Superior temporal gyrus (tissue), 1 donor: ENCODE measurements around the gene GPA33.
A peak's percentile ranks its signal among the peaks of the same experiment; 100 is the strongest.

Source experiments
- DNase-seq: peaks from one replicate; pipeline ENCODE4 v3.0.0-alpha.2; 2016; ENCODE audit errors: extremely low spot score

The GPA33 gene

GRCh38 chr1:167090314-167090942 lies at the start of gene GPA33:
Gene GPA33, minus strand, starts transcription at chr1:167090377. Its CDS starts 90 bp downstream, at chr1:167090287.
- DNase-seq: no peak

GRCh38 chr1:167138703-167139102 lies 48.5 kb upstream of the GPA33 start:
- no peak for DNase-seq

GRCh38 chr1:167137793-167138510 lies 47.8 kb upstream of the GPA33 start:
- no peak for DNase-seq

DNA sequence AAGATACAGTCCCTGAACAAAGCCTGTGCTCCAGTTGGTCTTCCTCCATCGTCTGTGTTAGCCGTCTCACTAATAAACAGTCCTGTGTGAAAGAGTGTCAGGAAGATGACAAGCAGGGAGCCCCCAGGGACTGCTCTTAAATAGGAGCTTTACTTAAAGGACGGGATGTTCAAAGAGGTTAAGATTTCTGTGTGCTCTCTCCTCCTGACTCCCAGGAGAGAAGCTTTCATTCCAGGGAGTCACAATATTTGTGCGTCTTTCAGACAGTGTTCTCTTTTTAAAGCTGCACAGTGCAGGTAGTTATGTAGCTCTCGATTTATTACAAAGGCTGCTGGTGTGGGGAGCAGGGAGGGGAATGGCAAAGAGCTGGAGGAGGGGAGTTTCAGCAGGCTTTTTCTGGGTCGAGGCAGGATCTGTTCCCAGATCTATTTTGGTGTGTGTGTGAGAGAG lies 47.2 kb upstream of the GPA33 start:
- DNase-seq: no peak

- DNase-seq: no peak
Observed at GRCh38 chr1:167136806-167137205, 46.6 kb upstream of the GPA33 start.

GRCh38 chr1:167136191-167136614 lies 46.0 kb upstream of the GPA33 start:
- no peak for DNase-seq

DNA sequence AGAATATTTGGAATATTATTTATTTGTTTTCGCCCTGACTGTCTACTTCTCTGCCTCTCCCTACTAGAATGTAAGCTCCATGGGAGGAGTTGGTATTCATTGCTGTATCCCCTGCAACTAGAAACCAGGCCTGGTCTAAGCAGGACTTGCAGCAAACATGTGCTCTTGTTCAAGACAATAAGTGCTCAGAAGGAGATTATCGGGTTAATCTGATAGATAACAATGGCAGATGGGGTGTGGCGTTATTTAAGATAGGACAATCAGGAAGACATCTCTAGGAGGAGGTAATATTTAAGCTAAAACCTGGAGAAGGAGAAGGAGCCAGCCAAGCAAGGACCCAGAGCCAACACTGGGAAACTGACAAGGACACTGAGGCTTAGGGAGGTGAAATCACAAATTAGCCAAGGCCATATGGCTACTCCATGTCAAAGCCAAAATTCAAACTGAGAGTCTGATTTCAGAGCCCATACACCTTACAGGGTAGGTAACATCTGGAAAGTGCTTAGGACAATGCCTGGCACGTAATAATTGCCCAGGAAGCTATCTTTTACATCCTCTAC lies 45.2 kb upstream of the GPA33 start:
- DNase-seq: no peak

- no peak for DNase-seq
Observed at GRCh38 chr1:167132301-167133010, 42.3 kb upstream of the GPA33 start.

GRCh38 chr1:167130829-167131510 lies 40.8 kb upstream of the GPA33 start:
- peak; percentile 53 for DNase-seq

DNA sequence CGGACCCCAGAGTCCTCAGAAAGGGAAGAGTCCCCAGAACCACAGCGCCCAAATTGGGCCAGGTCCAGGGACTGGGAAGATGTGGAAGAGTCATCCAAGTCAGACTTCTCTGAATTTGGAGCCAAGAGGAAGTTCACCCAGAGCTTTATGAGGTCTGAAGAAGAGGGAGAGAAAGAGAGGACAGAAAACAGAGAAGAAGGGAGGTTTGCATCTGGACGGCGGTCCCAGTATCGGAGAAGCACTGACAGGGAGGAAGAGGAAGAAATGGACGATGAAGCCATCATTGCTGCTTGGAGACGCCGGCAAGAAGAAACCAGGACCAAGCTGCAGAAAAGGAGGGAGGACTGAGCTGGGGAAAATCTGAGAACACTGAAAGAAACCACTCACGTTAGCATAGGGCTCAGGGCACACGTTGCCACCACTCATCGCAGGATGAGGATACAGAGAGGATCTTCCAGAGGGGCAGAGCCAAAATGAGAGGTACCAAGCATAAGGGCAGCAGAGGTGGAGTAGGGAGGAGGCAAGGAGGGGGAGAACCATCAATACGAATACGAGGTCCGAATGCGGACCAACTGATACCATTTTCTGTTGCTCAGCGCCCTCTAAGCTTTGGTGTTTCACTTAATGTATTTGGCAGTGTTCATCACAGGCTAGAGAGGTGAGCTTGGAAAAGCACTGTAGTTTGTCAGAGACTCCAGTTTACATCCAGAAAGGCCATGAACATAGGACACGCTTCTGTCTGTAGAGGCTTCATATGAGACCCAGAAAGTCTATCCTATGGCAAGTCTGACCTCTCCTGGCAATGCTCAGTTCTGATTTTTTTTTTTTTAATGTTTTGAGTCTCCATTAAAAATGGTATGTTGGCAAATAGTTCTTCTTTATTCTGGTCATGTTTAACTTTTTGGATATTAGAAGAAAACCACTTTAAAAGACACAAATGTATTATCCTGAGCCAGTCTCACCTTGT lies 38.4 kb upstream of the GPA33 start:
- DNase-seq: no peak

DNA sequence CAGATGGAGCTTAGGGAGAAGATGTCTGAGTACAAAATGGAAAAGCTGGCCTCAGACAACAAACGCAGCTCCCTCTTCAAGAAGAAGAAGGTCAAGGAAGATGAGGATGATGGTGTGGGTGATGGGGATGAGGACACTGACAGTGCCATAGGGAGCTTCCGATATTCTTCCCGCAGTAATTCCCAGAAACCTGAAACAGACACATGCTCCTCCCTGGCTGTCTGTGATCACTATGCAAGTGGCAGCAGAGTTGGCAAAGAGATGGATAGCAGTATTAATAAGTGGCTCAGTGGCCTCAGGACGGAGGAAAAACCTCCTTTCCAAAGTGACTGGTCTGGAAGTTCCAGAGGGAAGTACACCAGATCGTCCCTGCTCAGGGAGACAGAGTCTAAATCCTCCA lies 37.5 kb upstream of the GPA33 start:
- DNase-seq: no peak

- no peak for DNase-seq
Observed at GRCh38 chr1:167127236-167127635, 37.1 kb upstream of the GPA33 start.

- DNase-seq: no peak
Observed at GRCh38 chr1:167126811-167127210, 36.6 kb upstream of the GPA33 start.

GRCh38 chr1:167126317-167126716 lies 36.1 kb upstream of the GPA33 start:
- no peak for DNase-seq

- DNase-seq: no peak
Observed at GRCh38 chr1:167122568-167122967, 32.4 kb upstream of the GPA33 start.

DNA sequence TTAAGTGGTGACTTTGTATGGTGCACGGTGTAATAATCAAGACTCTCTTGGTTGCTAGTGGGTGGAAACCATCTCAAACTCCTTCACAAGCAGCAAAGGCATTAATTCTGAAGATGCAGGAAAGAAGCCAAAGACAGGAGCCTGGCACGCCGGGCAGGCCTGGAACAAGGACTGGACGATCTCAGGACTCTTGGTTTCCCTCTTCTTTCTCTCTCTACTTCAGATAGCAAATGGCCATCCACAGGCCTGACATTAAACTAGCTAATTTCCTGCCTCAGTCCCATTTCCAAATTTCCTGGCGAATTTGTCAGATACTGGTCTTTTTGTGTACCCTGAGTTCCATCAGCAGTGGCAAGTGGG lies 31.9 kb upstream of the GPA33 start:
- DNase-seq: no peak

- peak; percentile 35 for DNase-seq
Observed at GRCh38 chr1:167121375-167122120, 31.4 kb upstream of the GPA33 start.

- DNase-seq: no peak
Observed at GRCh38 chr1:167120899-167121298, 30.7 kb upstream of the GPA33 start.

DNA sequence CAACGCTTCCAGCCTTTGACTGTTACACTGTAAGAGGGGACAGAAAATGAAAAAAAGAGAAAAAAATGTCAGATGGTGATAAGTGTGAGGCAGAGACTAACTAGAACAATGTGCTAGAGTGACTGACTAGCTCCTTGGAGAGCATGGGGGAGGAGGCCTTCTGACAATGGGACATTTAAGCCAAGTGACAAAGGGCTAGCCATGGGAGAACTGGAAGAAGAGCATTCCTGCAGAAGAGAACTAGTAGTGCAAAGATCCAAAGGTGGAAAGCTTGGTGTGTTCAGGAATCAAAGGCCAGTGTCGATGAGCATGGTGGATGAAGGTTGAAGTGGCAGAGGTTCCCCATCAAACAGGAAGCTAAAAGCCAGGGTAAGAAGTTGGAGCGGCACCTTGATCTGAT lies 29.5 kb upstream of the GPA33 start:
- DNase-seq: no peak

- DNase-seq: no peak
Observed at GRCh38 chr1:167118188-167118587, 28.0 kb upstream of the GPA33 start.
